HepG2 (cell line): ENCODE data around the gene AGR3.

Source experiments
- CEBPZ ChIP-seq: IDR thresholded peaks from 2 replicates; pipeline ENCODE4 v1.6.1; 2012; ENCODE audit warnings: low read length, improper control_type of control experiment
- CTCF ChIP-seq: sonication (generic); formaldehyde crosslinking; IDR thresholded peaks from 2 replicates; pipeline ENCODE4 v1.5.0; 2020; ENCODE audit warnings: mild to moderate bottlenecking, missing genetic modification reagents, moderate library complexity
- E2F1 ChIP-seq: sonication (generic); formaldehyde crosslinking; IDR thresholded peaks from 2 replicates; pipeline ENCODE4 v1.5.0; 2020; ENCODE audit warnings: missing genetic modification reagents
- FOXA1 ChIP-seq, 2 experiments: fragments of 450-650 bp in 1 of 2; sonication (generic) in 1 of 2; formaldehyde crosslinking in 1 of 2; IDR thresholded peaks; 2 replicates each; pipeline versions ENCODE4 v1.4.0 to v1.6.1; 2016 to 2020; ENCODE audit warnings: missing genetic modification reagents in 1 of 2
- FOXO4 ChIP-seq: sonication (generic); formaldehyde crosslinking; conservative IDR thresholded peaks from 2 replicates; pipeline ENCODE4 v1.8.1; 2023; ENCODE audit warnings: missing genetic modification reagents
- IRF1 ChIP-seq: sonication (generic); formaldehyde crosslinking; IDR thresholded peaks from 2 replicates; pipeline ENCODE4 v1.4.0; 2020; ENCODE audit warnings: low read depth, mild to moderate bottlenecking, missing genetic modification reagents
- PHF8 ChIP-seq: sonication (generic); formaldehyde crosslinking; IDR thresholded peaks from 2 replicates; pipeline ENCODE4 v1.5.0; 2020; ENCODE audit warnings: missing genetic modification reagents
- RAD51 ChIP-seq: fragments of 450-650 bp; IDR thresholded peaks from 2 replicates; pipeline ENCODE4 v1.6.1; 2016; ENCODE audit warnings: borderline replicate concordance
- ZNF597 ChIP-seq: sonication (generic); formaldehyde crosslinking; IDR thresholded peaks from 2 replicates; pipeline ENCODE4 v1.5.0; 2020; ENCODE audit warnings: missing genetic modification reagents
- ZNF878 ChIP-seq: sonication (generic); formaldehyde crosslinking; IDR thresholded peaks from 2 replicates; pipeline ENCODE4 v1.8.1; 2023; ENCODE audit warnings: mild to moderate bottlenecking, missing genetic modification reagents, moderate library complexity

- no peak for TF ChIP-seq ZNF597
- TF ChIP-seq CTCF (CRISPR knock-in tag) = no peak
- no peak for TF ChIP-seq PHF8 (CRISPR knock-in tag)
- no peak for TF ChIP-seq FOXA1 (IDR thresholded peaks at IDR 0.05)
- TF ChIP-seq FOXA1 (CRISPR knock-in tag; IDR thresholded peaks at IDR 0.05) = no peak
- no peak for TF ChIP-seq E2F1 (CRISPR knock-in tag)
- no peak for TF ChIP-seq FOXO4 (CRISPR knock-in tag)
- no peak for TF ChIP-seq ZNF878 (CRISPR knock-in tag)
- no peak for TF ChIP-seq IRF1
- no peak for TF ChIP-seq RAD51
- no peak for TF ChIP-seq CEBPZ
Measured at GRCh38 chr7:16916738-16917137, 35.0 kb upstream of the AGR3 start.
